ENCODE results near the gene PPARD.
A peak's percentile ranks its signal among the peaks of the same experiment; 100 is the strongest.

DNA sequence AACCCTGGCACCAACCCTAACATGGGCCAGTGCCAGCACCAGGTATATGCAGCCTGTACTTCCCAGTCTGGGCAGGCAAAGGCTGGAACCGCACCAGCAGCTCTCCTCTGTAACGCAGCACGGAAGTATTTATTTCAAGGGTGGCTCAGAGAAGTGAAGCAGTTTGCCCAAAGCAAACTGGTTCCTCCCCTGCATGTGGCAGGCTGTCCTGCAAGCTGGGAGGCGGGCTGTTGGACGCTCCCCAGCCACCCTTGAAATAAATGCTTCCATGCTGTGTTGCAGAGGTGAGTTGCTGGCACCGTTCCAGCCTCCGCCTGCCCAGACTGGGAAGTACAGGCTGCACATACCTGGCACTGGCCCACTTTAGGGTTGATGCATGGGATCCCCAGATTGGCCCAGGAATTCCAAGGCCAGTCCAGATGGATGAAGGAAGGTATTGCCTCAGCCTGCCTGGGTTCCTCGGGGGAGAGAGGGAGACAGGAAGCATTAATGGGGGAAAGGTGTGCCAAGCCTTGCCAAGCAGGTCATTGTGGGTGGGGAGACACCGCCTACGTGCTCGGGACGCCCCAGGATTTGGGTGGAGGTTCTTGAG is 49.8 kb downstream of the PPARD start:
- TF ChIP-seq CTCF (IDR thresholded peaks at IDR 0.05), result no peak
- TF ChIP-seq POLR2A (IDR thresholded peaks at IDR 0.05), result peak in 1 of 2 donors; percentile 40

Measured in thyroid gland (tissue), 4 donors.